Measurements from ENCODE around the gene SLC51A.
"Not testable (repeated sequence)": the region's sequence is repeated elsewhere in the genome, so short reads cannot be mapped to it uniquely, and the experiment has no call there.

The SLC51A gene

DNA sequence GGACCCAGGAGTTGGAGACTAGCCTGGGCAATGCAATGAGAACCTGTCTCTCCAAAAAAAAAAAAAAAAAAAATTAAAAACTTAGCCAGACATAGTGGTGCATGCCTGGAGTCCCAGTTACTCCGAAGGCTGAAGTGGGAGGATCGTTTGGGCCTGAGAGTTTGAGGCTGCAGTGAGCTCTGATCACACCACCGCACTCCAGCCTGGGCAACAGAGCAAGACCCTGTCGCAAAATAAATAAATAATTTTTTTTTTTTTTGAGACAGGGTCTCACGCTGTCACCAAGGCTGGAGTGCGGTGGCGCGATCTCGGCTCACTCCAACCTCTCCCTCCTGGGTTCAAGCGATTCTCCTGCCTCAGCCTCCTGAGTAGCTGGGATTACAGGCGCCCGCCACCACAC is 46.0 kb upstream of the SLC51A start:
- H3K4ac ChIP-seq (ENCODE audit: low read depth in 1 of 2, low read length in 2 of 2); H2AFZ ChIP-seq (ENCODE audit: low read depth, low read length); H4K91ac ChIP-seq (ENCODE audit: low read length); H3K4me3 ChIP-seq (ENCODE audit: insufficient read depth in 1 of 2, low read depth in 1 of 2, low read length in 2 of 2); H4K8ac ChIP-seq (ENCODE audit: low read length); H3K79me1 ChIP-seq (replicated peaks; ENCODE audit: low read length, poor library complexity, severe bottlenecking); H2BK15ac ChIP-seq (ENCODE audit: low read depth, poor library complexity, severe bottlenecking); H3K9ac ChIP-seq (ENCODE audit: low read length); H3K27ac ChIP-seq (ENCODE audit: low read length, poor library complexity, severe bottlenecking); H3K27me3 ChIP-seq (ENCODE audit: control insufficient read depth in 1 of 2, insufficient read depth in 1 of 2, low read length in 2 of 2); H2BK120ac ChIP-seq (ENCODE audit: low read depth, low read length); H2BK12ac ChIP-seq (ENCODE audit: low read length in 2 of 2); H3K14ac ChIP-seq (ENCODE audit: low read length in 2 of 2); H2BK5ac ChIP-seq (ENCODE audit: low read depth, low read length, poor library complexity, severe bottlenecking); H3K23ac ChIP-seq (ENCODE audit: low read length in 2 of 2); H3K9me3 ChIP-seq (ENCODE audit: control insufficient read depth, low read length); H3K36me3 ChIP-seq (ENCODE audit: control insufficient read depth in 1 of 2, insufficient read depth in 2 of 2, low read depth in 1 of 2, low read length in 2 of 2); H3K4me2 ChIP-seq (ENCODE audit: low read length, poor library complexity, severe bottlenecking); H2AK5ac ChIP-seq (ENCODE audit: low read length, severe bottlenecking); H3K4me1 ChIP-seq (ENCODE audit: control insufficient read depth, insufficient read depth, low read depth, low read length); DNase-seq; H3K18ac ChIP-seq (ENCODE audit: low read depth in 1 of 2, low read length in 2 of 2): not testable (repeated sequence)
- 98% methylated on average over 10 of the region's 12 CpGs for WGBS

DNA sequence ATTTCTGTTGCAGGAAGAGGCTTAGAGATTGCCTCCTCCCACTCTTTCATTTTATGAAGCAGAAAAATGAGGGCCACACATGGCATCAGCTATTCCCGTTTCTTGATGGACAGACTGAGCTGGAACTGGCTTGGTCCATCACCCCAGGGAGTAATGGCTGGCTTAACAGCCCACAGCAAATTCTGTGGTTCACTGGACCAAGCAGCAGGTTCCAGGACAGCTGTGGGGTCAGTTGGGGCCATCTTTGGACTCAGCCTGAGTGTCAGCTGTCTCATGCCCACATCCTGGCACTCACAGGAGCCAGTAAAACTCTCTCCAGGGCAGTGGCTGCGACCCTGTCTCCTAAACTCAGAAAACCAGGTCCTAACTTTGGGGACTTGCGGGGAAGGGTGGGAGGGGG is 41.7 kb upstream of the SLC51A start:
- H3K4ac ChIP-seq (ENCODE audit: low read depth in 1 of 2, low read length in 2 of 2): no peak overlapping the region
- no peak for DNase-seq
- no peaks in the 10 kb centered on the region for H3K36me3 ChIP-seq (ENCODE audit: control insufficient read depth in 1 of 2, insufficient read depth in 2 of 2, low read depth in 1 of 2, low read length in 2 of 2)
- no peak overlapping the region for H3K18ac ChIP-seq (ENCODE audit: low read depth in 1 of 2, low read length in 2 of 2)
- no peak overlapping the region for H2BK12ac ChIP-seq (ENCODE audit: low read length in 2 of 2)
- H3K4me3 ChIP-seq (ENCODE audit: insufficient read depth in 1 of 2, low read depth in 1 of 2, low read length in 2 of 2): no peak overlapping the region
- H2BK120ac ChIP-seq (ENCODE audit: low read depth, low read length): no peak overlapping the region
- peaks cover 0 to 16% of the 10 kb centered on the region in 2 experiments for H3K27me3 ChIP-seq (ENCODE audit: control insufficient read depth in 1 of 2, insufficient read depth in 1 of 2, low read length in 2 of 2)
- no peak overlapping the region for H3K14ac ChIP-seq (ENCODE audit: low read length in 2 of 2)
- H2BK5ac ChIP-seq (ENCODE audit: low read depth, low read length, poor library complexity, severe bottlenecking): no peak overlapping the region
- no peak overlapping the region for H2AK5ac ChIP-seq (ENCODE audit: low read length, severe bottlenecking)
- H4K8ac ChIP-seq (ENCODE audit: low read length): no peak overlapping the region
- no peak overlapping the region for H3K9ac ChIP-seq (ENCODE audit: low read length)
- no peaks in the 10 kb centered on the region for H3K79me1 ChIP-seq (replicated peaks; ENCODE audit: low read length, poor library complexity, severe bottlenecking)
- H3K27ac ChIP-seq (ENCODE audit: low read length, poor library complexity, severe bottlenecking): no peak overlapping the region
- 78% methylated on average over 2 of the region's 3 CpGs for WGBS
- H2BK15ac ChIP-seq (ENCODE audit: low read depth, poor library complexity, severe bottlenecking): no peak overlapping the region
- H3K23ac ChIP-seq (ENCODE audit: low read length in 2 of 2): no peak overlapping the region
- H3K4me1 ChIP-seq (ENCODE audit: control insufficient read depth, insufficient read depth, low read depth, low read length): peaks cover 3% of the 10 kb centered on the region
- H4K91ac ChIP-seq (ENCODE audit: low read length): no peak overlapping the region
- H2AFZ ChIP-seq (ENCODE audit: low read depth, low read length): no peak overlapping the region
- H3K4me2 ChIP-seq (ENCODE audit: low read length, poor library complexity, severe bottlenecking): no peak overlapping the region
- H3K9me3 ChIP-seq (ENCODE audit: control insufficient read depth, low read length): no peaks in the 10 kb centered on the region

DNA sequence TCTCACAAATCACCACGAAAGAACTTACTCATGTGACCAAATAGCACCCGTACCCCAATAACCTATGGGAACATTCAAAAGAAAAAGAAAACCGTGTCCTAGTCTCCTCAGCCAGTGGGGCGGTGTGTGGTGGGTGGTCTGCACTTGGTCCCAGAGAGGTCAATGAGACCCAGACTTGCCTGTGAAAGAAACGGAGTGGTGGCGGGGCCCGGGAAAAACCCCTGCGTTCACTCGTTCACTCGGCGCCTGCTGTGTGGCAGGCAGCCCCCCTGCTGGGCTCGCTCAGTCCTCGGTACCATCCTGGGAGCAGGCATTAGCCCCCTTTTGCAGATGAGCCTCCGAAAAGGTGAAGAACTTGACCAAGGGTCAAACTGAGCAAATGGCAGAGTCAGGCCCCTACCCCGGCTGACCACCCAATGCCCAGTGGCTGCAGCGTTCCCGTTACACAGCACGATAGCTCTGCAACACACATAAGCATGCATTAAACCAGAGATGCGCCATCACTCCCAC is 41.2 kb upstream of the SLC51A start:
- peaks cover 0 to 16% of the 10 kb centered on the region in 2 experiments for H3K27me3 ChIP-seq (ENCODE audit: control insufficient read depth in 1 of 2, insufficient read depth in 1 of 2, low read length in 2 of 2)
- H3K9ac ChIP-seq (ENCODE audit: low read length): no peak overlapping the region
- H3K79me1 ChIP-seq (replicated peaks; ENCODE audit: low read length, poor library complexity, severe bottlenecking): no peaks in the 10 kb centered on the region
- H3K4me3 ChIP-seq (ENCODE audit: insufficient read depth in 1 of 2, low read depth in 1 of 2, low read length in 2 of 2): no peak overlapping the region
- no peak overlapping the region for H3K4me2 ChIP-seq (ENCODE audit: low read length, poor library complexity, severe bottlenecking)
- H3K4me1 ChIP-seq (ENCODE audit: control insufficient read depth, insufficient read depth, low read depth, low read length): peaks cover 7% of the 10 kb centered on the region
- no peak overlapping the region for H3K4ac ChIP-seq (ENCODE audit: low read depth in 1 of 2, low read length in 2 of 2)
- no peak overlapping the region for H3K18ac ChIP-seq (ENCODE audit: low read depth in 1 of 2, low read length in 2 of 2)
- H3K36me3 ChIP-seq (ENCODE audit: control insufficient read depth in 1 of 2, insufficient read depth in 2 of 2, low read depth in 1 of 2, low read length in 2 of 2): no peaks in the 10 kb centered on the region
- 84% methylated on average over 18 of the region's 19 CpGs for WGBS
- H3K14ac ChIP-seq (ENCODE audit: low read length in 2 of 2): no peak overlapping the region
- no peaks in the 10 kb centered on the region for H3K9me3 ChIP-seq (ENCODE audit: control insufficient read depth, low read length)
- no peak overlapping the region for H2BK15ac ChIP-seq (ENCODE audit: low read depth, poor library complexity, severe bottlenecking)
- no peak overlapping the region for H2AFZ ChIP-seq (ENCODE audit: low read depth, low read length)
- H2AK5ac ChIP-seq (ENCODE audit: low read length, severe bottlenecking): no peak overlapping the region
- no peak overlapping the region for H3K27ac ChIP-seq (ENCODE audit: low read length, poor library complexity, severe bottlenecking)
- H4K91ac ChIP-seq (ENCODE audit: low read length): no peak overlapping the region
- H2BK5ac ChIP-seq (ENCODE audit: low read depth, low read length, poor library complexity, severe bottlenecking): no peak overlapping the region
- no peak for DNase-seq
- no peak overlapping the region for H2BK120ac ChIP-seq (ENCODE audit: low read depth, low read length)
- no peak overlapping the region for H2BK12ac ChIP-seq (ENCODE audit: low read length in 2 of 2)
- no peak overlapping the region for H3K23ac ChIP-seq (ENCODE audit: low read length in 2 of 2)
- no peak overlapping the region for H4K8ac ChIP-seq (ENCODE audit: low read length)

DNA sequence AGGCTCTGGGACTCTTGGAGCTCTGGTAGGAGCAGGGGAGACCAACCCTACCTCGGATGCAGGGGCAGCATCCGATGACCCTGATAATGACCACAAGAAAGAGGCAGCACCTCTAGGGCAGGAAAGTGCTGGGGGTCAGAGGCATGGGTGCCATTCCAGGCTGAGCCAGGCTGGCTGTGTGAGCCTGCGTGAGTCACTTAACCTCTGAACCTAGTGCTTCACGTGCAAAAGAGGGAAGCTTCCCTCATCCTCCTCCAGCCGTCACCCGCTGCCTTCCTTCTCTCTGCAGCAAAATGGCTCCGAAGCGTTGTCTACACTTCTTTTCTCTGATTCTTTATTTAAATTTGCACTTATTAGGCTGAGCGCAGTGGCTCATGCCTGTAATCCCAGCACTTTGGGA is 40.6 kb upstream of the SLC51A start:
- Histone ChIP-seq H3K4ac (ENCODE audit: low read depth in 1 of 2, low read length in 2 of 2) (no peak overlapping the region), H2BK5ac (ENCODE audit: low read depth, low read length, poor library complexity, severe bottlenecking) (no peak overlapping the region), H2BK12ac (ENCODE audit: low read length in 2 of 2) (no peak overlapping the region), H3K4me2 (ENCODE audit: low read length, poor library complexity, severe bottlenecking) (no peak overlapping the region), H3K36me3 (ENCODE audit: control insufficient read depth in 1 of 2, insufficient read depth in 2 of 2, low read depth in 1 of 2, low read length in 2 of 2) (no peaks in the 10 kb centered on the region), H4K91ac (ENCODE audit: low read length) (no peak overlapping the region), H3K9ac (ENCODE audit: low read length) (no peak overlapping the region), H3K27ac (ENCODE audit: low read length, poor library complexity, severe bottlenecking) (no peak overlapping the region), H3K14ac (ENCODE audit: low read length in 2 of 2) (no peak overlapping the region), H3K23ac (ENCODE audit: low read length in 2 of 2) (no peak overlapping the region), H3K79me1 (replicated peaks; ENCODE audit: low read length, poor library complexity, severe bottlenecking) (no peaks in the 10 kb centered on the region), H2AK5ac (ENCODE audit: low read length, severe bottlenecking) (no peak overlapping the region), H3K4me1 (ENCODE audit: control insufficient read depth, insufficient read depth, low read depth, low read length) (peaks cover 7% of the 10 kb centered on the region), H3K9me3 (ENCODE audit: control insufficient read depth, low read length) (no peaks in the 10 kb centered on the region), H4K8ac (ENCODE audit: low read length) (no peak overlapping the region), H3K27me3 (ENCODE audit: control insufficient read depth in 1 of 2, insufficient read depth in 1 of 2, low read length in 2 of 2) (peaks cover 0 to 16% of the 10 kb centered on the region in 2 experiments), H3K4me3 (ENCODE audit: insufficient read depth in 1 of 2, low read depth in 1 of 2, low read length in 2 of 2) (no peak overlapping the region), H3K18ac (ENCODE audit: low read depth in 1 of 2, low read length in 2 of 2) (no peak overlapping the region), H2BK120ac (ENCODE audit: low read depth, low read length) (no peak overlapping the region), H2BK15ac (ENCODE audit: low read depth, poor library complexity, severe bottlenecking) (no peak overlapping the region), H2AFZ (ENCODE audit: low read depth, low read length) (no peak overlapping the region)
- WGBS: 73% methylated on average over 9 of the region's 9 CpGs
- DNase-seq: no peak

All from mesenchymal stem cell (in vitro differentiated cells and primary cell).